ENCODE results near the gene DCD.
"Not testable (repeated sequence)": the region's sequence is repeated elsewhere in the genome, so short reads cannot be mapped to it uniquely, and the experiment has no call there.

Gene DCD

GRCh38 chr12:54654926-54655325 is 6.8 kb upstream of the DCD start:
- no peak for DNase-seq (ENCODE audit: low read depth in 2 of 3, low spot score in 1 of 3)

GRCh38 chr12:54653025-54653424 is 4.9 kb upstream of the DCD start:
- no peak for DNase-seq (ENCODE audit: low read depth in 2 of 3, low spot score in 1 of 3)

GRCh38 chr12:54650889-54651288 is 2.7 kb upstream of the DCD start:
- no peak for DNase-seq (ENCODE audit: low read depth in 2 of 3, low spot score in 1 of 3)

- DNase-seq (ENCODE audit: low read depth in 2 of 3, low spot score in 1 of 3), result no peak
Measured at GRCh38 chr12:54650409-54650808, 2.2 kb upstream of the DCD start.

- no peak for DNase-seq (ENCODE audit: low read depth in 2 of 3, low spot score in 1 of 3)
Measured at GRCh38 chr12:54649825-54650224, 1.7 kb upstream of the DCD start.

GRCh38 chr12:54641554-54641953 is 6.6 kb downstream of the DCD start:
- DNase-seq (ENCODE audit: low read depth in 2 of 3, low spot score in 1 of 3), result no peak

GRCh38 chr12:54641089-54641488 is 7.1 kb downstream of the DCD start:
- DNase-seq (ENCODE audit: low read depth in 2 of 3, low spot score in 1 of 3), result no peak

GRCh38 chr12:54639112-54639511 is 9.1 kb downstream of the DCD start:
- DNase-seq (ENCODE audit: low read depth in 2 of 3, low spot score in 1 of 3), result not testable (repeated sequence)

- no peak for DNase-seq (ENCODE audit: low read depth in 2 of 3, low spot score in 1 of 3)
Measured at GRCh38 chr12:54634795-54635194, 13.4 kb downstream of the DCD start, which contains the start of gene LACRT. Gene LACRT, minus strand, starts transcription at chr12:54634895. Its CDS starts 54 bp downstream, at chr12:54634841.

GRCh38 chr12:54631988-54632728 is 16.0 kb downstream of the DCD start:
- no peak for DNase-seq (ENCODE audit: low read depth in 2 of 3, low spot score in 1 of 3)

- no peak for DNase-seq (ENCODE audit: low read depth in 2 of 3, low spot score in 1 of 3)
Measured at GRCh38 chr12:54631551-54631950, 16.6 kb downstream of the DCD start.

GRCh38 chr12:54629925-54630324 is 18.2 kb downstream of the DCD start:
- no peak for DNase-seq (ENCODE audit: low read depth in 2 of 3, low spot score in 1 of 3)

GRCh38 chr12:54628186-54628846 is 19.8 kb downstream of the DCD start:
- DNase-seq (ENCODE audit: low read depth in 2 of 3, low spot score in 1 of 3), result no peak

GRCh38 chr12:54627304-54627703 is 20.9 kb downstream of the DCD start:
- no peak for DNase-seq (ENCODE audit: low read depth in 2 of 3, low spot score in 1 of 3)

- DNase-seq (ENCODE audit: low read depth in 2 of 3, low spot score in 1 of 3), result no peak
Measured at GRCh38 chr12:54625598-54625997, 22.6 kb downstream of the DCD start.

GRCh38 chr12:54624315-54625279 is 23.6 kb downstream of the DCD start:
- no peak for DNase-seq (ENCODE audit: low read depth in 2 of 3, low spot score in 1 of 3)

- DNase-seq (ENCODE audit: low read depth in 2 of 3, low spot score in 1 of 3), result no peak
Measured at GRCh38 chr12:54622463-54623183, 25.5 kb downstream of the DCD start.

- DNase-seq (ENCODE audit: low read depth in 2 of 3, low spot score in 1 of 3), result no peak
Measured at GRCh38 chr12:54616933-54617680, 31.1 kb downstream of the DCD start.

GRCh38 chr12:54612225-54612750 is 35.9 kb downstream of the DCD start:
- no peak for DNase-seq (ENCODE audit: low read depth in 2 of 3, low spot score in 1 of 3)

GRCh38 chr12:54611715-54612149 is 36.4 kb downstream of the DCD start:
- no peak for DNase-seq (ENCODE audit: low read depth in 2 of 3, low spot score in 1 of 3)
